Smooth muscle cell of the brain vasculature (primary cell): ENCODE data around the gene SOX5.

ENCODE experiments used
- DNase-seq: peaks from one replicate; pipeline ENCODE4 v3.0.0-alpha.2; 2012; ENCODE audit warnings: low read depth, low spot score

SOX5 gene

GRCh38 chr12:23949348-23950209 lies at the start of gene SOX5:
SOX5 (minus strand) TSS chr12:23949670; CDS start chr12:23949601, 69 bp downstream.
- no peak for DNase-seq

- DNase-seq: no peak
Measured at GRCh38 chr12:23987046-23987445, 37.6 kb upstream of the SOX5 start.

- DNase-seq: no peak
Measured at GRCh38 chr12:23980826-23981225, 31.4 kb upstream of the SOX5 start.

DNA sequence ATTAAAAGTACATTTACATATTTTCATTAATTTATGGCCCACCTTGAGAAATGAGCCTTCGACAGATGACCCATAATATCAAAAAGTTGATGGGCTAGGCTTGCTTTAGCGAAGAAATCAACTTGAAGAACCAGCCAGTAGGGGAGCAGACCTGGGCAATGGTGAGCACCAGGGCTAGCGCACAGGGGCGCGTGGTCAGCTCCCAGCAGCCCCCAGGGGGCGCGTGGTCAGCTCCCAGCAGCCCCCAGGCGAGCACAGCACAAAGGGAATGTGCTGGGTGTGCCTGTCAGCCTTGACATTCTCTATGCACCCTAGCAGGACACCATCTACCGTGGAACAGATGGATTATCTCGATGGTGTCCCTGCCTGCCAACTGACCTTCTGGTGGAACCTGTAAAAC lies 15.3 kb upstream of the SOX5 start:
- no peak for DNase-seq

- DNase-seq: no peak
Measured at GRCh38 chr12:23959826-23960225, 10.4 kb upstream of the SOX5 start.

- no peak for DNase-seq
Measured at GRCh38 chr12:23954332-23954731, 4.9 kb upstream of the SOX5 start.

- DNase-seq: no peak
Measured at GRCh38 chr12:23952071-23952470, 2.6 kb upstream of the SOX5 start.

DNA sequence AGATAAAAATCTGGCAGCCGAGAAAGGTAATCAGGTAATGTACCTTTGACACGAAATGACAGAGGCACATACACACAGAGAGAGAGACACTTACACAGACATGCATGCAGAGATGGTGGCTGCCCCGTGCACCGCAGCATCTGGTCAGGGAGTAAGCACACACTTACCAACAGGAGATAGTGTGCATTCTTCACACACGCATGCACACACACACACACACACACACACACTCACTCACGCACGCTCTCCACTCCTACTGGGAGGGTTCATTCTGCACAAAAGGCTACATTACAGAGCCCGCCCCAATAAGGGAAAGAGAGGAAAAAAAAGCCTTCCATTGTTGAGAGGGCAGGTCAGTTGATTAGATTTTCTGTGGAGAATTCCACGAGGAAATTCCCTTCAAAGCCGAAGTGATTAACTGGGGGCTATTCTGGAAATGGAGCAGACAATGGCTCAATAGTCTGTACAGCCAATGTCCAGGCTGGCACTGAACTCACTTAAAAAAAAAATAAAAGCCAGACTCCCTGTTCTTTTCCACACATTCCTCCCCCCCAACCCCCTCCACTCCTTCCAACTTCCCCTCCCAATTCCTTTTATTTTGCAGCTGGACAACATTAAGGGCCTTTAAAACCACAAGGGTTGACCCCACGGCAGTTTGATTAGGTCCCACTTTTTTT lies 1.4 kb upstream of the SOX5 start:
- no peak for DNase-seq

DNA sequence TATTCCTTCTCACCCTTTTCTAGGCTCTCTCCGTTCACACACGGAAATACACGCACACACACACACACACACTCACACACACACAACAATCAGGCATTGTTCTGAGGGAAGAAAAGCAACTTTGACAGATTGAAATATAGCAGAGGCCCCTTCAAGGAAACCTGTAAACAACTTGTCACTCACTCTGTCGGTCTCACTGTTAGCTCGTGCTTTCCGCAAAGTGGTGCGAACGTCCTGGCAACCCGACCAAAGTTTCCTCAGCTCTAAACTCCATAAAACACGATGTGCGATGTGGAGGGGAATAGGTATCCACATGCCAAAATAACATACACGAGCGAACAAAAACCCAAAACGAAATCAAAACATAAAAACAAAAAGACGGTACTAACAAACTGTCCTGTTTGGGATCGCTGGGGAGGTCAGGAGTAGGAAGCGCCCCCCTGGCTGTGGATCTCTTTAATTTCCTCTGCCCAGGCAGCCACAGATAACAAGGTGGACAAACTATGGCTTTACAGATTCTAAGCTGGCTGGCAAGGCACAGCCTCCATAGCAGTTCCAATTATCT lies 822 bp upstream of the SOX5 start:
- no peak for DNase-seq

DNA sequence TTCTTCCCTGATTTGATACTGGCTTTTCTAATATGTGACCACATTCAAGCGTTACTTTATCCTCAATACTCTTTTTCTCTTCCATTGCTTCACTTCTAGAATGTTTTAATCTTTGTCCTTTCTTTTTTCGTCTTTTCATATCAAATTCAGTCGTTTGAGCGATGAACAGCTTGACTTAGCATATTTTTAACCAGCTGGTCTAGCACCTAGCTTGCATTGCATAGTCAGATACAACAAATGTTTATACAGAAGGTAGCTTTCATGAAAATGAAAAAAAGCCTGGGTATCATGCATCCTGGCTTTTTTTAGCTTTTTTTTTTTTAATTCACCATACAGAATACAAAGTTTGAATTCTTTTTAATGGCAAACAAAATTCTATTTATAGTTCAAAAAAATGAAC lies 1.2 kb downstream of the SOX5 start:
- DNase-seq: no peak

GRCh38 chr12:23947395-23947794 lies 2.1 kb downstream of the SOX5 start:
- no peak for DNase-seq

- DNase-seq: no peak
Measured at GRCh38 chr12:23945249-23945648, 4.2 kb downstream of the SOX5 start.

DNA sequence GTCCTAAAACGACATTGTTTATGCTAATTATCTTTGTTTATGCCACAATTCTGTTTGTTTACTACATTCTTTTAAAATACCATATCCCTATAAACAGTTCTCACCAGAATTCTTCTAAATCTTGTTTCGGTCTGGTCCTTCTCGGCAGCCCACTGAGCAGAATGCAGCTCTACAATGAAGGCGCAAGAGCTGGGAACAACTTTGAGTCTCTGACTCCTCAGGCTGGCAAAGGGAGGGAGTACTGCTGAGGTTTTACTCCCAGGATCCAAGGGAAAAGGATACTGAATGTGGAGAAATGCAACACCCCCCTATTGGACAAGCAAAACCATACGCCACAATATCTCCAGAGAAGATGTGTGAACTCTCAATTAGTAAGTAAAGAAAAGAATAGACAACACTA lies 5.4 kb downstream of the SOX5 start:
- DNase-seq: no peak

DNA sequence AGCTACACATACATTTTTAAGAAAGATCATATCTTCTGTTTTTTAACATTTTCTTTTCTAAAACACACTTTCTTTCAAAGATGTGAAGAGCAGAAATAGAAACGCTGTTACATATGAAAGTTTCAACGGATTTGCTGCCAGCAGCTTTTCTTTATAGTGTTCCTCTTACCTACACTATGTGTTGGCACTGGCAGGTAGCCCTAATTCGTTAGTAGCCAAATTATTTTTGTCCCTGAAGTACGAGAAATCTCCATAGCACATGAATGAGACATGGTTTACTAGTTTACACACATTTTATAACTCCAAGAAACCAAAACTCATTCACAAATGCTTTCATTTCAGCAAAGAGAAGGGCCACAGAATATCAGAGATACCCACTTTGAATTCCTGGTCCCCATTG lies 6.6 kb downstream of the SOX5 start:
- DNase-seq: no peak

DNA sequence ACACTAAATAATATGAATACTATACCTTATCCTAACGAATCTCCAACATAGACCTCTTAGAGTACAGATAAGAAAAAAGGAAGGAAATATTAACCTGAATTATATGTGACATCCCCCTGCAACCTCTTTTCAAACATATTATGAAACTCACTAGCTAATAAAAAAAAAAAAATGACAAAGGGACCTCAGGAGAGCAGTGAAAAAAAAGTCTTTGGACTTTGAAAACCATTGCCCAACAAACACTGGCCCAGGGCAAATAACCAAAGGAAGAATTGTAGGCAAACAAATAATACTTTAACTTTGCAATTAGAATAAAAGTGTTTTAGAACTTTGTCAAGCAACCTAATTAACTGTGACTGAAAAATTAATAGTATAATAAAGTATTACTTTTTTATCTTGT lies 7.7 kb downstream of the SOX5 start:
- DNase-seq: no peak

GRCh38 chr12:23938422-23938821 lies 11.0 kb downstream of the SOX5 start:
- DNase-seq: no peak

DNA sequence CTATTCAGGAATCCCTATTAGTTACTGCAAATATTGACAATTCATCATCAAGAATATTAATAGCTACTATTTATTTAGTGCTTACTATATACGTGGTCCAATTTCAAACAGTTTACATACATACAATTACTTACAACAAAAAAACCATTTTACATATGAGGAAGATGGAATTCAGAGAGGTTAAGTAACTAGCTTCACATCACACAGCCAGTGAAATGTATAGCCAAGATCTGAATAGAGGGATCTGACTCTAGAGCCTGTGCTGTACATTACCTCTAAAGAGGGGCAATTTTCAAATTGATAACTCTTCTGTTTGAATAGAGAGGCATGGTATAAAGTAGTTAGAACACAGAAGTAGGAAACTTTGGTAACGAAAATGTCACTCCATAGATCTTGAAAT lies 18.3 kb downstream of the SOX5 start:
- no peak for DNase-seq

DNA sequence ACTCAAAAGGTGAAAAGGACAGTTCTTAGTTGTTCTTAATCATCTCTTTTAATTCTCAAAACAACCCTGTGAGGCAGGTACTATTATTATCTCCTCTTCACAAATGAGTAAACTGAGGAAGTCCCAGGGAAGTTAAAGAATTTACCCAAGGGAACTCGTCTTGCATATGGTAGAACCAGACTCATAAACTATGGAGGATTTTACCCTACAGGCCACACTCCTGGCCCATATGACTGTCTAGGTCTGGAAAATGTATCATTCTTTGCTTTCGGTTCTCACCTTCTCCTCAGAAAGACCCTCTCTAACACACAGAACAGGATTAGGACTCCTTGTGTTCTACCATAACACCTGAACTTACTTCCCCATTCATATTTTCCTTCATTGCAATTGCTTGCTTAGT lies 18.9 kb downstream of the SOX5 start:
- no peak for DNase-seq

- DNase-seq: no peak
Measured at GRCh38 chr12:23929906-23930305, 19.6 kb downstream of the SOX5 start.

DNA sequence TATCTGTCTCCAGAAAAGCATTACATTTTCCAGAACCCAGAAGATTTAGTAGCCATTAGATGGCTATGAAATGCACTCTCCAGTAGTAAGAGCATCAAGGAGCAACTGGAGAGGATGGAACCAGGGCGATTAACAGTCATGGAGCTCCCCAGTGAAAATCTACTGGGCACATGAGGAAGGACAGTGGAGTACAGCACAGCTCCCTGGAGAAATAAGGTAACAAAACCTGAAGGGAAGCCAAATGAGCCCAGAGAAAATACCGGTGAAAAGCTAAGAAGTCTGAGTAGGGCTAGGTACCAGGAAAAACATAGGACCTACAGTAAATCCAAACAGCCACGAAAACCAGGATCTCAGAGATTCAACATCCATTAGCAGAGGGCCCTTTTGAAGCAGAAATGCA lies 21.6 kb downstream of the SOX5 start:
- DNase-seq: no peak

GRCh38 chr12:23921099-23921856 lies 28.2 kb downstream of the SOX5 start:
- no peak for DNase-seq

DNA sequence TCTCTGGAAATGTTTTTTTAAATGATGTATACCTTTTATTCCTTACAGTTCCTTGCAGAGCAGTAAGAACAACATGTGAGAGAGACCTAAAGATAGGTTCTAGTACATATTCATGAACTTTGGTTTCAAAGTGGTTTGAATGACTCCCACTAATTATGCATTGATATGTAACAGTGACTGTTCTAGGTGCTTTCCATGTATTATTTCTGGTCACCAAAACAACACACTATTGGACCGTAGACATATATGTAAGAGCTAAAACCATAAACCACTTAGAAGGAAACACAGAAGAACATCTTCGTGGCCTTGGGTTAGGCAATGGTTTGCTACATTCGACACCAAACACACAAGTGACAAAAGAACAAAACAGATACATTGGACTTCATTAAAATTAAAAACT lies 37.9 kb downstream of the SOX5 start:
- no peak for DNase-seq
